Loucy (cell line): ENCODE results near the gene RRP1B.

Experiments used
- H2AFZ ChIP-seq: fragments of 200-600 bp; sonication (generic); 2 replicates; pipeline ENCODE4 v1.6.0; 2016; ENCODE audit warnings: antibody characterized with exemption, mild to moderate bottlenecking, low read length, moderate library complexity
- H3F3A ChIP-seq: fragments of 200-600 bp; 2 replicates; pipeline ENCODE4 v1.6.0; 2016; ENCODE audit warnings: antibody characterized with exemption, low read depth, mild to moderate bottlenecking
- H3K27me3 ChIP-seq: fragments of 200-600 bp; sonication (generic); 2 replicates; pipeline ENCODE4 v1.6.1; 2014; ENCODE audit warnings: low read length, mild to moderate bottlenecking; ENCODE audit not compliant: insufficient read depth, poor library complexity, severe bottlenecking
- H3K36me3 ChIP-seq: fragments of 200-600 bp; sonication (generic); 2 replicates; pipeline ENCODE4 v1.6.1; 2016; ENCODE audit warnings: low read length; ENCODE audit not compliant: insufficient read depth
- H3K4me1 ChIP-seq: fragments of 200-600 bp; sonication (generic); 2 replicates; pipeline ENCODE4 v1.5.1; 2014; ENCODE audit warnings: low read length, mild to moderate bottlenecking; ENCODE audit not compliant: insufficient read depth, poor library complexity, severe bottlenecking
- H3K4me2 ChIP-seq: fragments of 200-600 bp; sonication (generic); 2 replicates; pipeline ENCODE4 v1.6.0; 2014; ENCODE audit warnings: antibody characterized with exemption, low read length, low read depth, mild to moderate bottlenecking; ENCODE audit not compliant: poor library complexity, severe bottlenecking
- H3K4me3 ChIP-seq: fragments of 200-600 bp; sonication (generic); 2 replicates; pipeline ENCODE4 v1.5.1; 2014; ENCODE audit warnings: low read length, mild to moderate bottlenecking, mixed read lengths; ENCODE audit not compliant: poor library complexity, severe bottlenecking
- H3K79me2 ChIP-seq: fragments of 200-600 bp; sonication (generic); 2 replicates; pipeline ENCODE4 v1.6.1; 2014; ENCODE audit warnings: low read length; ENCODE audit not compliant: insufficient read depth
- H3K9ac ChIP-seq: fragments of 200-600 bp; sonication (generic); 2 replicates; pipeline ENCODE4 v1.6.0; 2014; ENCODE audit warnings: mild to moderate bottlenecking, low read depth, low read length, moderate library complexity; ENCODE audit not compliant: poor library complexity, severe bottlenecking
- H3K9me2 ChIP-seq: fragments of 200-600 bp; sonication (generic); replicated peaks from 2 replicates; pipeline ENCODE4 v1.6.1; 2016; ENCODE audit warnings: low read depth, low read length, mixed read lengths
- H3K9me3 ChIP-seq: fragments of 200-600 bp; sonication (generic); 2 replicates; pipeline ENCODE4 v1.6.1; 2014; ENCODE audit warnings: mild to moderate bottlenecking, antibody characterized with exemption, low read length, low read depth; ENCODE audit not compliant: insufficient read depth
- H4K20me1 ChIP-seq: fragments of 200-600 bp; sonication (generic); 2 replicates; pipeline ENCODE4 v1.6.0; 2014; ENCODE audit warnings: antibody characterized with exemption, low read length, mild to moderate bottlenecking; ENCODE audit not compliant: insufficient read depth, poor library complexity, severe bottlenecking
- EZH2phosphoT487 ChIP-seq: fragments of 200-600 bp; IDR thresholded peaks from 2 replicates; pipeline ENCODE4 v1.6.1; 2018; ENCODE audit warnings: antibody characterized with exemption, mild to moderate bottlenecking, moderate library complexity, borderline replicate concordance
- TF ChIP-seq, protein P1 (sequence below): fragments of 200-600 bp; sonication (generic); conservative IDR thresholded peaks from 2 replicates; pipeline ENCODE4 v1.5.1; 2014; ENCODE audit warnings: mild to moderate bottlenecking, antibody characterized with exemption, low read length

RRP1B gene

DNA sequence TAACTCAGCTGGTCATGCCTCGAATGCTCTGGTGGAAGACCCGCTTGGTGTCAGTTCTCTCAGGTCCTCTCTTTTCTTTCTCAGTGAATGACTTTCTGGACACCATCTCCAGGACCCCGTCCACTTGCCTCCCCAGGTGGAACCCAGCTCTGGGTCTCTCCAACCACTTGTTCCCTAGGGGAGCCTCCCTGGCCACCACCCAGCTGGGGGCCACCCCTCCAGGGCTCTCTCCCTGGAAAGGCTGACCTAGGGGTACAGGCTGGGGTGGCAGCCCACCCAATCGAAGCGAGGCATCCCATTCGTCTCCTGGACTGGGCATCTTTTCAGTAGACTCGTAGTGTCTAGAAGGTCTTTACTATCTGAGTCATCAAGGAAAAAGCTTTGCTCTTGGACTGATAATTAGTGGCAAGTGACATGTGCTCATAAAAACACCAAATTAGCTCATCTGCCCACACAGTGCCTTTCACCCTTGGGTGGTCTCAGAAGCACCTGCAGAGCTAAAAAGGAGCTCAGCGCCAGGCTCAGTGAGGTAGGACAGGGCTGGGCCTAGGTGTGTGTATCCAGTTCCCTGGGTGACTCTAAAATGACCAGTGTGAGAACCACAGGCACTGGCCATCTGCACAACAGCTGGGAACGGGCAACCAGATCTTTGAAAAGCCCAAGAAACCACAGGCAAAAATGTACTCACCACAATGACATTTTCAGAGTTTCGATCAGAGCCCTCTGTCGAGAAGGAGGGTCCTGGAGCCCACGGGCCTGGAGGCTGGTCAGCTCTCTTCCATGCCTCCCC lies 57.2 kb downstream of the RRP1B start:
- no peak overlapping the region for H2AFZ ChIP-seq
- TF ChIP-seq, protein P1, sequence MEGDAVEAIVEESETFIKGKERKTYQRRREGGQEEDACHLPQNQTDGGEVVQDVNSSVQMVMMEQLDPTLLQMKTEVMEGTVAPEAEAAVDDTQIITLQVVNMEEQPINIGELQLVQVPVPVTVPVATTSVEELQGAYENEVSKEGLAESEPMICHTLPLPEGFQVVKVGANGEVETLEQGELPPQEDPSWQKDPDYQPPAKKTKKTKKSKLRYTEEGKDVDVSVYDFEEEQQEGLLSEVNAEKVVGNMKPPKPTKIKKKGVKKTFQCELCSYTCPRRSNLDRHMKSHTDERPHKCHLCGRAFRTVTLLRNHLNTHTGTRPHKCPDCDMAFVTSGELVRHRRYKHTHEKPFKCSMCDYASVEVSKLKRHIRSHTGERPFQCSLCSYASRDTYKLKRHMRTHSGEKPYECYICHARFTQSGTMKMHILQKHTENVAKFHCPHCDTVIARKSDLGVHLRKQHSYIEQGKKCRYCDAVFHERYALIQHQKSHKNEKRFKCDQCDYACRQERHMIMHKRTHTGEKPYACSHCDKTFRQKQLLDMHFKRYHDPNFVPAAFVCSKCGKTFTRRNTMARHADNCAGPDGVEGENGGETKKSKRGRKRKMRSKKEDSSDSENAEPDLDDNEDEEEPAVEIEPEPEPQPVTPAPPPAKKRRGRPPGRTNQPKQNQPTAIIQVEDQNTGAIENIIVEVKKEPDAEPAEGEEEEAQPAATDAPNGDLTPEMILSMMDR: no peak
- TF ChIP-seq EZH2phosphoT487: no peak
- no peaks in the 10 kb centered on the region for H3K9me2 ChIP-seq
- H3F3A ChIP-seq: no peaks in the 10 kb centered on the region
- H3K4me1 ChIP-seq: peaks cover 16% of the 10 kb centered on the region
- no peak overlapping the region for H3K4me3 ChIP-seq
- no peaks in the 10 kb centered on the region for H3K36me3 ChIP-seq
- H3K4me2 ChIP-seq: no peak overlapping the region
- H3K79me2 ChIP-seq: peaks cover 24% of the 10 kb centered on the region
- no peaks in the 10 kb centered on the region for H3K27me3 ChIP-seq
- H4K20me1 ChIP-seq: peaks cover 13% of the 10 kb centered on the region
- H3K9ac ChIP-seq: no peak overlapping the region
- H3K9me3 ChIP-seq: no peaks in the 10 kb centered on the region

DNA sequence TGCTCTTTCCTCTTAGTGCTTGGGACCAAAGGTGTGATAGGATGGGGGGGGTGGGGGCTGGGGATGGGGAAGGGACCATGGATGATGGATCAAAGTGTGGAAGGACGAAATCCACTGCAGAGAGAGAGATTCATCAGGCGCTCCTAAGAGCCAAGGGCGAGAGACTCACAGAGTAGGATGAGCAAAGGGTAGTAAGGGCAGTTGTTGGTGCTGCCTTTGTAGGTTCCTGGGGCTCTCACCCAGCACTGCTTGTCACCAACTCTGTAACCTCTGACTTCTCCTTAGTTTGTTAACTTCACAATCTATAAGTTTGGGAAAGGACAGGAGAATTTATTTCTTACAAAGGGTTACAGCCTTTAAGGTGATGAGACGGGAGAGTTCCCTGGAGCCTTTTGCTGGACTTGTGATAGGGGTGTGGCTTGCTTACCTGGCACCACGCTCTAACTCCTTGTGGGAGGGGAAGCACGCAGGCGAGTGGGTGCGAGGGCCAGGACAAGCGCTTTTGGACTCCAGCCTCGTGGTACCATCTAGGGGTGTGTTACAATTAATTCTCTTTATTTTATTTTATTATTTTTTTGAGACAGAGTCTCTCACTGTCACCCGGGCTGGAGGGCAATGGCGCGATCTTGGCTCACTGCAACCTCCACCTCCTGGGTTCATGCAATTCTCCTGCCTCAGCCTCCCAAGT lies 58.0 kb downstream of the RRP1B start:
- Histone ChIP-seq H3K4me3 (no peak overlapping the region), H3K27me3 (no peaks in the 10 kb centered on the region), H3K9ac (no peak overlapping the region), H3K4me2 (no peak overlapping the region), H3K9me3 (no peaks in the 10 kb centered on the region), H3K4me1 (peaks cover 24% of the 10 kb centered on the region), H3F3A (no peaks in the 10 kb centered on the region), H3K79me2 (peaks cover 31% of the 10 kb centered on the region), H3K36me3 (no peaks in the 10 kb centered on the region), H4K20me1 (peaks cover 19% of the 10 kb centered on the region), H3K9me2 (no peaks in the 10 kb centered on the region), H2AFZ (no peak overlapping the region)
- TF ChIP-seq EZH2phosphoT487: no peak
- TF ChIP-seq, protein P1: no peak

DNA sequence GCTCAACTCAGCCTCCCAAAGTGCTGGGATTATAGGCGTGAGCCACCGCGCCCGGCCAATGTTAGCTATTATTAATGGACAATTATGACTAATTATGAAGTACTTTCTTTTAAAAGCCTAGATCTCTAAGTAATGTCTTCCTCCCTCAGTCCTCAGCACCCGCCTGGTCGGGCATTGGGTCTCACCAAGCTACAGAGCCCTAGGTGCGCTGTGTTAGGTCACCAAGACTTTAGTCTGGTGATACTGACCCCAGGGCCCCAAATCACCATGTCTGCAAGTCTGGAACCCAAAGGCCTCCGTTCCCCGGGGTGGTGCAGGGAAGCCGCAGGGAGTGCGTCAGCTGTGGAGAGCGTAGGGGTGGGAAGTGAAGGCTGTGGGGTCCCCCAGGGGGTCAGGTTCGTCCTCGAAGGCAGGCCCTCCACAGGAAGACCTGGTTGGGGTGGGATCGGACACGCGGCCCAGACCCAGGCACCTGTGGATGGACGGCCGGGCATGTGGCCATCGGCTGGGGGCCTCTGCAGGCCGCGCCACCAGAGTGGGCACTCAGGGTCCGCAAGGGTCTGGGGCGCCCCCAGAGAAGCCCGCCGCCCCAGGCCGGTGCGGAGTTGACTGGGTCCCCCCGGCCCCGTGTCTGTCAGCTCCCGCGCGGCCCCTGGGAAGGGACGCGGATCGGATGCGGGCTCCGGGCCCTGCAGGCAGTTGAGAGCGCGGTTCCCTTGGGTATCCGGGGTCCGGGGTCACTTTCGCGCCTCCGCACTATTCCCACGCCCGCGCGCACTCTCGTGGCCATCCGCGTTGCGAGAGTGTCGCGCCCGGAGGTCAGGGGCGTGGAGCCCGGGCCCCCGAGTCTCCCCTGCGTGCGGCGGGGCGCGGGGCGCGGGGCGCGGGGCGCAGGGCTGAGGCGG lies 58.9 kb downstream of the RRP1B start:
- Histone ChIP-seq H3K36me3 (no peaks in the 10 kb centered on the region), H2AFZ (peak overlapping the region; percentile 90; the same call in 1 of the 2 replicates)

More for the DNA sequence above, 58.9 kb downstream of the RRP1B start:
- H3K4me2 ChIP-seq: peak overlapping the region; percentile 97
- no peak for TF ChIP-seq EZH2phosphoT487
- TF ChIP-seq, protein P1: no peak
- H3F3A ChIP-seq: no peaks in the 10 kb centered on the region
- H3K4me1 ChIP-seq: peaks cover 25% of the 10 kb centered on the region
- H3K27me3 ChIP-seq: no peaks in the 10 kb centered on the region
- H3K9me2 ChIP-seq: no peaks in the 10 kb centered on the region
- H3K9ac ChIP-seq: no peak overlapping the region
- H3K9me3 ChIP-seq: no peaks in the 10 kb centered on the region
- H4K20me1 ChIP-seq: peaks cover 19% of the 10 kb centered on the region
- peak overlapping the region; percentile 75 for H3K4me3 ChIP-seq
- peaks cover 36% of the 10 kb centered on the region for H3K79me2 ChIP-seq
